GM21619 (cell line): ENCODE measurements around the gene ASXL3.

Experiments
- ATAC-seq: cut with Tn5 transposase; IDR thresholded peaks from one replicate; pipeline ENCODE4 v1.9.1; 2021; ENCODE audit not compliant: unreplicated experiment

Gene ASXL3

DNA sequence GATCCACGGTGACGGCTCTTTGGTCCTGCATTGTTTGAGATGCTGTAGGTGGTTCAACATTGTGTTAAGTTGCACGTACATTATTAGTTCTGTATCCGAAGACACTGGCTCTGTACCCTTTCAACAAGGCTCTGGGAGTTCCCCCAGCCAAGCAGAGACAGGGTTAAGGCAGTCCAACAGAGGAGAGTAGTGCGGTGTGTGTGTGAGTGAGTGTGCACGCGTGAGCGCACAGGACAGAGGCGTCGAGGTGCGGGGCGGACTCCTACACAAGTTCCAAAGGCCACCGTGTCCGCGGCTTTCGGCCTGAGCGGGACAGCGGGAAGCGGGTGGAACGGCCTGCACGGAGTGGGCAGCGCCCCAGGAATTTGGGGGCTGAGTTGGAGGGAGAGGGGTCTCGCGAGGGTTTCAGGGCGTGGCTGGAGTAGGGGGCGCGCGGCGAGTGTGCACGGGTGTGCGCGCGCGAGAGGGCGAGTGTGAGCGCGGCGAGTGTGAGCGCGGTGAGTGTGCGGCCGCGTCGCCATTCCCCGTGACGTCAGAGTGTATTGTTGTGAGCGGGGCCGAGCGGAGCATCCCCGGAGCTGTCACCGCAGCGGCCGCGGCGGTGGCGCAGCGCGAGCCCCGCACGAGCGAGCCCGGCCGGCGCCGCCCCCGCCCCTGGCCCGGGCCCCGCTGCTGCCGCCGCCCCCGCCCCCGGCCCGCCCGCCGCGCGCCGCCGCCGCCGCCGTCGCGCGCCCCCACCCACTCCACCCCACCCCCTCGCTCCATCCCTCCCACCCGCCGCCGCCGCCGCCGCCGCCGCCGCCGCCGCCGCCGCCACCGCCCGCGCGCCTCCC is at the start of gene ASXL3:
Gene ASXL3 (plus strand): TSS at position 535 of the 833 bp plus-strand sequence. CDS start 413 bp downstream, outside the sequence.
- ATAC-seq = no peak

DNA sequence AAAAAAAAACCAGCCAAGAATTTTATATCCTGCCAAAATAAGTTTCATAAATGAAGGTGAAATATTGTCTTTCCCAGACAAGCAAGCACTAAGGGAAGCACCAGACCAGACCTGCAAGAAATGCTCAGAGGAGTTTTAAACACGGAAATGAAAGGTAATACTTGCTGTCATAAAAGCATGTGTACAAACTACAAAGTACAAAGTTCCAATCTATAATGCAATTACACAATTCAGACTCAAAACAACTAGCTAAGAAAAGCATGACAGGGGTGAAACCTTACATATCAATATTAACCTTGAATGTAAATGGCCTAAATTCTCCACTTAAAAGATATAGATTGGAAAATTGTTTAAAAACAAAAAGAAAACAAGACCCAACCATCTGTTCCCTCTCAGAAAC is 45.0 kb upstream of the ASXL3 start:
- no peak for ATAC-seq

DNA sequence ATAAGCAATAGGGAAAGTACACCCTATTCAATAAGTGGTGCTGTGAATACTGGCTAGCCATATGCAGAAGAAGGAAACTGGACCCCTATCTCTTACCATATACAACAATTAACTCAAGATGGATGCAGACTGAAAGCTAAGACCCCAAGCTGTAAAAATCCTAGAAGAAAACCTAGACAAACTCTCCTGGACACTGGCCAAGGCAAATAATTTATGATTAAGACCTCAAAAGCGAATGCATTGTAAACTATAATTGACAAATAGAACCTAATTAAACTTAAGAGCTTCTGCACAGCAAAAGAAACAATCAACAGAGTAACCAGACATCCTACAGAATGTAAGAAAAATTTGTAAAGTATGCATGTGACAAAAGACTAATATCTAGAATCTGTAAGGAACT is 41.1 kb upstream of the ASXL3 start:
- ATAC-seq = no peak

DNA sequence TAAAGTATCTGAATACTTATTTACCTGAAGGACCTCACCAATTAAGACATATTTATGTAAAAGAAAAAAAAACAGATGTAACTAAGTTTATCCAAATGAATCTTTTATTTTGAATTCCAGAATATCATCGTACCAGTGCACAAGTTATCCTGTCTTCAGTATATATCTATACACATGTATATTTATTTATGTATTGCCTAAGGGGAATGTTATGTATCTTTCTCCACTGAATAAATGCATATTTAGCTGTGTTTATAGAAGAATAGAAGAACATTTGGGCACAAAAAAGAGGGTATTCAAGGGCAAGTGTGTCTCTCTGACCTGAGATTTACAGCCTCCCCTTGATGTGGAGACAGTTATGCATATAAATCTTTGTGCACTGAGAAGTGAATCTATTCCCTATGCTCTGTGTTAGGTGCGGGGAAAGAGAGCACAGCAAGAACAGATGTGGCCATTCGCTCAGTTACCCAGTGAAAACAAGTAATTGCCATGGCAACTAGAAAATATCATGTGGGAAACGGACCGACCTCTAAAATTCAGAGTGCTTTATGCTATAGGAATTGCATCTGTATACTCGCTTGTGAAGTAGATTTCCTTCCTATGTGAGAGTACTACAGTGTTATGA is 39.5 kb upstream of the ASXL3 start:
- no peak for ATAC-seq

DNA sequence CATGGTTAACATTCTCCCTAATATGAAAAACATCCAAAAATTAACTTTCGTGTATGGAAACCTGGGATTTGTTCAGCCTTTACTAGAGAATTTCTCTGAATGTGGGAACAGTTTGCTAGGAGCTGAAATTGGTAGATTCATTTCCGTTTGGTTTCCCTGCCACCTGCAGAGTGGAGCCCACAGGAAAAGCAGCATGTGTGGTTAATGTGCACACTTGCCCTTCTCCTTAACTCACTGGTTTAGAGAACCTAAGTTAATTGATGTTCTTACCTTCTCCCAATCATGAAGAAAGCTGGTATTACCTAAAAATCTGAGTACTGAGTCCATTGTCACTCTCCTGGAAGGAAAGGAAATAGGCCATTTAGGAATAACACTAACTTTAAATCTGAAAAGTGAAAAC is 37.6 kb upstream of the ASXL3 start:
- ATAC-seq = no peak

DNA sequence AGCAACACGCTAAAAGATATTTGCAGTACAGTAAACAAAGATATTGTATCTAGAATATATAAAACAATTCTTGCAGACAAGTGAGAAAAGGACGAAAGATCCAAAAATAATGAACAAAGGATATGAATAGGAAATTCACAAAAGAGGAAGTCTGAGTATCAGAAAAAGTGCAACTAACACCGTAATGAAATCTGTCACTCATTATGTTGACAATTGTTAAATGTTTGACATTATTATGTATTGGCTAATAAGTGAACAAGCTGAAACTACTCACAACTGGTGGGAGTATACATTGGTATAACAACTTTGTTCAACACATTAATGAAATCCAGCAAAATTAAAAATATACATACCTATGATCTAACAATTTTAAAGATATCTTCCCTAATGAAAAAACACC is 36.7 kb upstream of the ASXL3 start:
- ATAC-seq = no peak

DNA sequence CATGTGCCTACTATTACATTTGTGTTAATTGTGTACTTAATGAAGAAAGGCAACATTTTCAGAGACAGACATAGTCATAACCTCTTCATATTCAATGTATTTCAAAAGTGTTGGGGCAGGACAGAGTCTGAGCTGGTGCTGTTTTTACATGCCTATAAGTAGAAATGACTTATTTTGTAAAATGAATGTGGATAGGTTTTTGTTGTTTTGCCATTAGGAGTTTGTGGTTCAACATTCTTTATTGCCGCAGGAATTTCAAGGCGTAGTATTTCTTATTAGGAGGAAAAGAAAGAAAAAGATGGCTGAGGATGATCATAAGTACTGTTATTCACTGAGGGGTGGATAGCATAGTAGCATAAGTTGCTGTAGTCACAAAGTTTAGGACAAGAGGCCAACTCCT is 21.2 kb upstream of the ASXL3 start:
- ATAC-seq = no peak

DNA sequence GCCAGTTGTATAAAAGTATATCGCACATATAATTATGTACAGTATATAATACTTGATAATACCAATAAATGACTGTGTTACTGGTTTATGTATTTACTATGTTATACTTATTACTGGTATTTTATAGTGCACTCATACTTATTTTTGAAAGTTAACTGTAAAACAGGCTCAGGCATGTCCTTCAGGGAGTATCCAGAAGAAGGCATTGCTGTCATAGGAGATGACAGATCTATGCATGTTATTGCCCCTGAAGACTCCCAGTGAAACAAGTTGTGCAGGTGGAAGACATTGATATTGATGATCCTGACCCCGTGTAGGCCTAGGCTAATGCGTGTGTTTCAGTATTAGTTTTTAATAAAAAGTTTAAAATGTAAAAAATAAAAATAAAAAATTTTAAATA is 20.3 kb upstream of the ASXL3 start:
- ATAC-seq = no peak

DNA sequence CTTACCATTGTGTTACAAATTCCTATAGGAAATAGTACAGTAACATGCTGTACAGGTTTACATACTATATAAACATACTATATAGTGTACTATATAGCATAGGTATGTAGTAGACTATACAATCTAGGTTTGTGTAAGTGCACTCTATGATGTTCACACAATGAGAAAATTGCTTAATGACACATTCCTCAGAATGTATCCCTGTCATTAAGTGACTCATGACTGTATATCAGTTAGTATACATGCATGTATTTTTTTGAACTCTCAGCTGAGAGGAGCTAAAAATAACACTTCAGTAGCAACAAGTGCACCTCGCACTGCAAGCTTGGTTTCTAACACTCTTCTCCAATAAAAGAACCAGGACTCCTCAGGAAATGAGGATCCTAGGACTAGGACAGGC is 19.5 kb upstream of the ASXL3 start:
- no peak for ATAC-seq

DNA sequence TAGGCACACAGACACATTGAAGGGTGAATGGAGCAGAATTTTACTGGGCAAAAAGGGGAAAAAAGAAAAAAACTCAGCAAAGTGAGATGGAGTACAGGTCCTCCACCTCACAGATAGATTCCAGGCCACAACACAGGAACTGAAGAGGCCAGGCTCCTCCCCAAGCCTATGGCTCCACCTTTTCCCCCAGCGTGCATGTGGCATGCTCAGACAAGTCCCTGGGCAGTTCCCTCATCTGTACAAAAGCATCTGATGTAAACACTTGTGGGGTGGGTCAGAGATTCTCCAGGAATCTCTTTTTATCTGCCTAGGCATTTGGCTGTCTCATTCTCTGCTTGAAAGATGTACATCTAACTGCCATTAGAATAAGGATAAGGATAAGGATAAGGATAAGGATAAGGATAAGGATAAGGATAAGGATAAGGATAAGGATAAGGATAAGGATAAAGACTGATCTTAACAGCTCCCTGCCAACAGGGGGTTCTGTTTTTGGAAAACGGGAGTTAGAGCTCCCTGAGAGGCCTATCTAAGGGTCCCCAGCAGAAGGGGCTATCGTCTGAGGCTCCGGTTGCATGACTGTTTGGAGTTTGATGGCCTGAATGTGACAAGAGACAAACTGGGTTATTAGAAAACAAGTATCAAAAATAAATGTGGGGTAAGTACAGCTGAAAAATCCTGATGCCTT is 17.2 kb upstream of the ASXL3 start:
- ATAC-seq = peak; percentile 64

DNA sequence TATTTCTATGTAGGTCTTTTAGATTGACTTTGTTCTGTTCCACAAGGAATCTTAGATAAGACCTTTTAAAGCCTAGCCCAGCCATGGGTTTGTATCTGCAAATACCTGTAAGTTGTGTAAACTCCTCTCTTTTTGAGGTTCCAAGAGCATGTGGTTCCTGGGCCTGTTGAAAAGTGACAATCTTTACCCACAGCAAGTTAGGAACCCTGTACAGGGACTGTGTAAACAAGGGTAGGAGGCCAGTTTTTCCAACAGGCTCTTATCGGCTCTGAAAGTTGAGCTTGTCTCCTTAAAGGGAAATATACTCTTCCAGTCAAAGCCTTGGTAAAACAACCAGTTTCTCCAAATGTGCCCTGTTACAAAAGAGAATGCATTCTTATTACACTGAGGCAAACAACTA is 15.3 kb upstream of the ASXL3 start:
- no peak for ATAC-seq

DNA sequence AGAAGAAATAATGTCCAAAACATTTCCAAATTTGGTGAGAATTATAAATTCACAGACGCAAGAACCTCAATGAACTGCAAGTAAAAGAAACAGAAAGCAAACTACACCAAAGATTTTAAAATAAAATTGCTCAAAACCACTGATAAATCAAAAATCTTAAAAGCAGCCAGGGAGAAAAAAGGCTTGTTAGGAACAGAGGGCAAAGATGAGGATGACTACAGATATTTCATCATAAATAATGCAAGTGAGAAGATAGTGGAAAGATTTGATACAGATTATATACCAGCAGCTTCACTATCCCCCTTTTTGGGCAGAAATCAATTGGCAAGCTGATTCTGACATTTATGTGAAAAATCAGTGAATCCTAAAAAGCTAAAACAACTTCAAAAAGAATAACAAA is 10.3 kb upstream of the ASXL3 start:
- no peak for ATAC-seq

DNA sequence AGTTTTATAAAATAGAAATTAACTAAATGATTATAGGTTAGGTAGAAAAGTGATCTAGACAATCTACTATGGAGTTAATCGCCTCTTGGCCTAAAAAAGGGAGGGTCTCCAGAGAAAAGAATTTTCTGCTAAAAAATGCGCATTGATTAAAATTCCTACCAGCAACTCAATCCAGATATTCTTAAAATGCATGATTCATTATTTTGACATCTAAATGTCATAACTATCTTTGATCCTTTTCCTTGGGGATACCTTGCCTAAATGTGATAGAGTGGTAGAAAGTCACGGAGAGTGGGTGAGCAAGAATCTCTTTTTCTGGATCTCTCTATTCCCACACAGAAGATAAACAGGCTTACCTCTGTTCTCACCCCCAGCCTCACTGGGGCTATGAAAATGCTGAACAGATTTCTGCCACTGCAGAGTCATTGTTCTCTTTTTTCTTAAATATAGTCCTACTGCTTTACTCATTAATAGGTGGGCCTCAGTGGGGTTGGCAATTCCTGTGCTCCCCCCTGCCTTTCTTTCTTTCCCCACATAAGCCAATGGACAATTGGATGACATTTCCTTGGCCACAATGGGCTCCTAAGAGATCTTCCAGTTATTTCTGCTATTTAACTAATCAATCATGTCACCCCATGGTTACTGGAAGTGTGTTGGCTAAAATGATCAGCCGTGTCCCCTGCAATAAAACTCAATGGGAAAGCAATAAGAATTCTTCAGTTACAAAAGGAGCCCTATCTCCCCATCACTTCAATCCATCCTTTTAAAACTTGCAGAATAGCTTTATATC is 5.8 kb upstream of the ASXL3 start:
- no peak for ATAC-seq

DNA sequence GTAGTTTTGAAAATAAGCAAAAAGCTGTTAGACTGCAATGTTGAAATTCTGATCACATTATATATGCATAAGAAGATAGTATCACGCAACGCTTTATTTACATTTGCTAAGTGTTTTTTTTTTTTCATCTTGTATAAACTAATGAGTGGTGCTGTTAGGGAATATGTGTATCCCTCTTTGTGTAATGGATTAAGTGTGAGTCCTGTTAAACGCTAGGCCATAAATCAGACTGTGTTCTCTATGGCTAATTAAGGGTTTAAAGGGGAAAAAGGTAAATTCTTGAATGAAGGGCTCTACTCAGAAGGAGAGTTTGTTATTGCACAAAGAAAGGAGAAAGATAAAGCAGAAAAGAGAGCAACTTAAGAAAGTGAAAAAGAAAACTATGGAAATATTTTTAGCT is 4.8 kb upstream of the ASXL3 start:
- ATAC-seq = no peak

DNA sequence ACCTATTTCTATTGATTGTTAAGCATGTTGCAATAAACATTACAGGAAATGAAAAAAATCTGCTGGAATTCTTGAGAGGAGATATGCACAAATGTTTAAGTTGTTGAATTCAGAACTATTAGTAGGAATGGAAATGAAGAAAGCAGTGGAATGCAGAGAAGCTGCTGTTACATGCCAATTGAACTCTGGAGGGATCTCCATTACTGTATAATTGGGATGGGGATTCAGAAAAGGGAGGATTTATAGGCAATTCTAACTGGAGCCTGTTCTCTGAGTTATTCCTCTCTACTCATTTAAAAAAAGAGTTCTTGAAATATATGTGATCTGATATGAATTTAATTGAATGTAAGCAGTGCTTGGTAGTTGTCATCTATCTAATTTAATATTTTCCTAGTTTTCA is 2.6 kb upstream of the ASXL3 start:
- no peak for ATAC-seq

DNA sequence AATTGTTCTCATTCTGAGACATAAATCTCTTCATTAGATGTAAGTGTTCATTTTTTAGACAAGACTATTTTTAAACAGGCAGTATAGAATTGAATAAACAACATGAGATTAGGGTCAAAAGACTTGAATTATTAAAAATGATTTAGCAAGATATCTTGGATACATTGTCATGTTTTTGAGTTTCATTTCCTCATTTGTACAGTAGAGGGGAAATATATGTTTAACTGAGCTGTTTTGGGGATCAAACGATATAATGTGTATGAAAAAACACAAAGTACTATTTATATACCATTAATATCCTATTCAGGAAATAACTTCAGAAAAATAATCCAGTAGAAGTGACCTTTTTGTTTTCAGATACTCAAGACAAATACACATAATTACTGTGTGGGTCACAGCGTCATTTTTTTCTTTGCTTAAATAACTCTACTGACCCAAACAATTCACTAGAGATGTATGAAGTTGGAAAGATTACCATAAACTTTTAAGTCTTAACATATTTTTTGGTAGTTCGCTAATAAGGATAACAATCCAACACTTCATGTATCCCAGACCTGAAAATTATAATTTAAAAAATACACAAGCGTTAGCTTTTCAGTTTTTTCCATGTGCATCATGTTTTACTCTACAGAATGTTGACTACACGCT is 896 bp upstream of the ASXL3 start:
- ATAC-seq = no peak

DNA sequence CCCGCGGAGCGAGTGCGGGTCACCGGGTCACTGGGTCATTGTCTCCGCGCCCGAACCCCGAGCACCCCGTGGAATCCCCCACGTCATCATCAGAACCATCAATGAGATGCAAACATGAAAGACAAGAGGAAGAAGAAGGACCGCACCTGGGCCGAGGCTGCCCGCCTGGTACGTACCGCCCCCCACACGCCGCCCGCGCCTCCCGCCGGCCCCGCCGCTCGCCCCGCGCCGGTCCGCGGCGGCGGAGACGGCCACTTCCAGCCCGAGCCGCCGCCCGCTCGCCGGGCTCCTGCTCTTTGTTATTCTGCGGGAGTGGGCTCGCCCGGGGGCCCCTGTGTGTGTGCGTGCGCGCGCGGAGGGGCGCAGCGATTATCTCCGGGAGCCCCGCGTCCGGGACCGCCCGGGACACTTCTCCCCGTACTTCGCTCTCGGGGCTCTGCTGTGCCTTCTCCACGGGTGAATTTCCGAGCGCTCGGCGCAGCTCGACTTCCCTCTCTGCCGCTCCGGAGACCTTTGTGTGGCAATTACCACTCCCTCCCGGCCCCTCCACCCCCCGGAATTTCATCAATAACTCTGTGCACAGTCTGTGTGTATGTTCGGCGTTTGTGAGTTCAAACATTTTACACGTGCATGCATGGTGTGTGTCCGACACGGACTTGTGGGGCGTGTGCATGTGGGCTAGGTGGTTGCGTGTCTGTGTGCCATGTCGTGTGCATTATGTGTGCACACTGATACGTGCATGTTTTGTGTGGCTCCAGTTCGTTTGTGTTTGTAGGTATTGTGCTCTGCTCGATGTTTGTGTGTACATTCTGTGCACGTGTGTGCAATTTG is 714 bp downstream of the ASXL3 start:
- no peak for ATAC-seq

DNA sequence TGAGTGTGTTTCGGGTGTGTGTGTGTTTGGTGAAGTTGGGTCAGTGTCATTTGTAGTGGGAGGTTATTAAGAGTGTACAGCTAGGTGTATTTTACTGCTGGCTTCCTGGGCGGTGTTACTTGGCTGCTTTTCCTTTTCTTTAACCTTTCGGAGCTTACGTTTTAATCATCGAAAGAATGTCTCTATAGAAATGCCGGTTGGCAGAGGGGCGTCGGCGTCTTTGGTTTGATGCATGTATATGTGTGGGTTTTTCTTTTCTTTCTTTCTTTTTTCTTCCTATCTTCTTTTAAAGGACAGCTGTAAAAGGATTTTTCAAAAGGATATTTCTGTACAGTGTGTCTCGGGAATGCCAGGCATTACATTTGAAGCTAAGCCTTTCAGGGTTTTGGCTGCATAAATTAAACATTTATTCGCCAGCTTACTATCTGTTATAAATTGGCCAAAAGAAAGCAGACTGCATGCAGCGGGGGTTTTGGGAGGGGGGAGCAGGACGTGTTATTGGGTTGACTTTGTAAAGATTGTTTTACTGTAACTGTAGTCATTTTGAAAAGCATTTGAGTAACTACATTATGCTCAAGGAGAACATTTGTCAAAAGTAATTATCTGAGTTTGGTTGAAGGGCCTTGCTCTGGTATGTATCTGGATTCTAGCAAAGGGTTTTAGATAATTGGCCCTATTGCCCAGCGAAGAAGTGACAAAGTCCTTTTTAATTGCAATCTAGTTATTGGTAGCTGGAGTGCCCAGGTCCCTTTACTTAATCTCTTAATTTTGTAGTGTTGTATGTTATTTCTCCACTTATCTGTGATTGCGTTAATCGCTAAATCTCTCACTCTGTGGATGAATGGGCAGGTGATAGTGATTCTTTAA is 1.6 kb downstream of the ASXL3 start:
- ATAC-seq = no peak

DNA sequence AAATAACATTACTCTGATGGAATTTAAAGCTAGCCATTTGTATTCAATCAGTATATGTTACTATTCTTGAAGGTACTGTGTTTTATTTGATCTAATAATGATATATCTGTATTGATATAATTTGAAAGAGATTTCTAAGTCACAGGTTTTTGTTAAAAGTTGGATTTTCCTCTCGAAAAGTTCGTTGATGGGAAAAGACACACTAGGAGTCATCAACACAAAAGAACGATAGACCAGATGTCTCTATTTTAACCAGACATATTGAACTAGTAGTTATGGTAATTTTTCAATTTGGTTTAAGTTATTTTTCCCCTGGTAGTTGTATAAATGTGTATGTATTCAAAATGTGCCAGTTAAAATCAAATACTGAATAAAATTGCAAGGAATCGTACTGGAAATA is 2.5 kb downstream of the ASXL3 start:
- no peak for ATAC-seq
